H1 (cell line): Measurements from ENCODE around the gene IL31. TPM values are rescaled to one million over a fixed set of nuclear protein-coding genes. Genes with fewer than 3 reads are reported as not detected.

Experiments
- BACH1 ChIP-seq: IDR thresholded peaks from 2 replicates; pipeline ENCODE4 v1.6.1; 2012; ENCODE audit warnings: low read length, improper control_type of control experiment
- CHD1 ChIP-seq: IDR thresholded peaks from 2 replicates; pipeline ENCODE4 v1.6.1; 2012; ENCODE audit warnings: low read depth, low read length, improper control_type of control experiment
- EP300 ChIP-seq, 2 experiments: IDR thresholded peaks; 1 replicate in 1 of 2; 2 replicates in 1 of 2; pipeline ENCODE4 v1.6.1; 2011 to 2012; ENCODE audit warnings: low read depth in 2 of 2, low read length in 2 of 2, mild to moderate bottlenecking in 2 of 2, borderline replicate concordance in 1 of 2, inconsistent platforms in 1 of 2, moderate library complexity in 1 of 2
- JUN ChIP-seq: IDR thresholded peaks from 2 replicates; pipeline ENCODE4 v1.6.1; 2011; ENCODE audit warnings: low read depth, mild to moderate bottlenecking, improper control_type of control experiment, low read length
- POLR2A ChIP-seq, 2 experiments: IDR thresholded peaks; 1 replicate in 1 of 2; 2 replicates in 1 of 2; pipeline ENCODE4 v1.6.1; 2011; ENCODE audit warnings: low read depth in 2 of 2, low read length in 2 of 2, mild to moderate bottlenecking in 2 of 2; ENCODE audit errors: control extremely low read depth in 1 of 2
- SP1 ChIP-seq: IDR thresholded peaks from 2 replicates; pipeline ENCODE4 v1.6.1; 2011; ENCODE audit warnings: low read depth, low read length
- YY1 ChIP-seq: IDR thresholded peaks from 2 replicates; pipeline ENCODE4 v1.6.1; 2011; ENCODE audit warnings: low read depth, mild to moderate bottlenecking, low read length
- ZNF274 ChIP-seq: IDR thresholded peaks from 2 replicates; pipeline ENCODE4 v1.7.0; 2012; ENCODE audit warnings: low read length, borderline replicate concordance; ENCODE audit errors: extremely low read depth
- polyA plus RNA-seq, 7 experiments: library from polyadenylated mRNA; depleted of rRNA in 3 of 7; stranded (reverse) in 5 of 7; unstranded in 2 of 7; fragments of >200 nt in 5 of 7; fragments of 200-250 nt in 2 of 7; gene quantifications; 1 replicate in 5 of 7; 2 replicates in 1 of 7; 4 replicates in 1 of 7; pipeline versions ENCODE4 v1.2.1 to v1.2.3, GENCODE V29; 2011 to 2013; ENCODE audit warnings: missing spikeins in 2 of 7, mixed read lengths in 2 of 7
- total RNA-seq: library from RNA; stranded (reverse); fragmentation: NEBNext Ultra II Directional; extraction: Animal tissue kit (Norgen Biotek cat#: 25700); gene quantifications from 2 replicates; pipeline ENCODE4 v1.2.1, GENCODE V29; 2021
- TF ChIP-seq, protein P1 (sequence below): IDR thresholded peaks from 2 replicates; pipeline ENCODE4 v1.6.1; 2012; ENCODE audit warnings: low read length, inconsistent platforms

IL31 gene
- total and polyA plus RNA-seq, 2 of the 8 experiments (the other 6 are each of a cell fraction or from before 2014, with no cell fraction given) = not detected

DNA sequence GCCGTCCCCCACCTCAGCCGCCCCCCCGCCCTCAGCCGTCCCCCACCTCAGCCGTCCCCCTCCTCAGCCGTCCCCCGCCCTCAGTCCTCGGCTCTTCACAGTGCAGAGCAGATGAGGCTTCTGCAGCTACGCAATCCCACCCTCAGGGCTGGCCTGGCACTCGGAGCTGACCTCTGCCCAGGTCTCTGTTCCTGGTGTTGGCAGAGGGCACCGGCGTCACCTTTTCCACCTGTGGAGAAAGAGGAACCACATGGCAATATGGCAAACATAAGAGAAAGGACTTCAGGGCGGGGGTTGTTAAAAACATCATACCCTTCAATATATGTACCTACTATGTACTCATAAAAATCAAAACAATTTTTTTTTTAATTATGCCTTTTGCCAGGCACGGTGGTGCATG is 49.7 kb downstream of the IL31 start (continued):
- TF ChIP-seq ZNF274 (no peak), CHD1 (no peak), EP300 (IDR thresholded peaks at IDR 0.05; ENCODE audit: borderline replicate concordance in 1 of 2, low read depth in 2 of 2, low read length in 2 of 2) (no peak), YY1 (no peak), POLR2A (IDR thresholded peaks at IDR 0.05; ENCODE audit: control extremely low read depth in 1 of 2, low read depth in 2 of 2, low read length in 2 of 2) (no peak), SP1 (no peak), JUN (no peak), BACH1 (no peak)
- TF ChIP-seq, protein P1, sequence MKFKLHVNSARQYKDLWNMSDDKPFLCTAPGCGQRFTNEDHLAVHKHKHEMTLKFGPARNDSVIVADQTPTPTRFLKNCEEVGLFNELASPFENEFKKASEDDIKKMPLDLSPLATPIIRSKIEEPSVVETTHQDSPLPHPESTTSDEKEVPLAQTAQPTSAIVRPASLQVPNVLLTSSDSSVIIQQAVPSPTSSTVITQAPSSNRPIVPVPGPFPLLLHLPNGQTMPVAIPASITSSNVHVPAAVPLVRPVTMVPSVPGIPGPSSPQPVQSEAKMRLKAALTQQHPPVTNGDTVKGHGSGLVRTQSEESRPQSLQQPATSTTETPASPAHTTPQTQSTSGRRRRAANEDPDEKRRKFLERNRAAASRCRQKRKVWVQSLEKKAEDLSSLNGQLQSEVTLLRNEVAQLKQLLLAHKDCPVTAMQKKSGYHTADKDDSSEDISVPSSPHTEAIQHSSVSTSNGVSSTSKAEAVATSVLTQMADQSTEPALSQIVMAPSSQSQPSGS = no peak
